ENCODE results near the gene ADRM1. TPM values are rescaled to one million over a fixed set of nuclear protein-coding genes. Genes with fewer than 3 reads are reported as not detected.

The ADRM1 gene
- total RNA-seq, 2 donors from 2014 or later = 67.3 to 132 TPM

- H3K9me3 Mint-ChIP-seq = no peaks in the 10 kb centered on the region
- no peak for ATAC-seq (replicated peaks)
- H3K4me3 Mint-ChIP-seq = no peak overlapping the region
- H3K27ac Mint-ChIP-seq = no peak overlapping the region
- H3K36me3 Mint-ChIP-seq (ENCODE audit: low read depth) = peaks cover 49% of the 10 kb centered on the region
- no peaks in the 10 kb centered on the region for H3K27me3 Mint-ChIP-seq
- H3K4me1 Mint-ChIP-seq = peaks cover 4% of the 10 kb centered on the region
These were observed 6.6 kb downstream of the ADRM1 start for GRCh38 chr20:62309198-62309944.

- Mint-ChIP-seq H3K4me3 (no peak overlapping the region), H3K9me3 (no peaks in the 10 kb centered on the region), H3K4me1 (peaks cover 4% of the 10 kb centered on the region), H3K27ac (no peak overlapping the region), H3K36me3 (ENCODE audit: low read depth) (peaks cover 41% of the 10 kb centered on the region), H3K27me3 (no peaks in the 10 kb centered on the region)
- no peak for ATAC-seq (replicated peaks)
These were observed 7.4 kb downstream of the ADRM1 start for GRCh38 chr20:62309947-62310756.

GRCh38 chr20:62310757-62311121, 7.9 kb downstream of the ADRM1 start:
- no peak overlapping the region for H3K27ac Mint-ChIP-seq
- H3K9me3 Mint-ChIP-seq = no peaks in the 10 kb centered on the region
- peaks cover 35% of the 10 kb centered on the region for H3K36me3 Mint-ChIP-seq (ENCODE audit: low read depth)
- H3K27me3 Mint-ChIP-seq = no peaks in the 10 kb centered on the region
- ATAC-seq (replicated peaks) = no peak
- H3K4me1 Mint-ChIP-seq = no peaks in the 10 kb centered on the region
- no peak overlapping the region for H3K4me3 Mint-ChIP-seq

GRCh38 chr20:62311150-62311549, 8.4 kb downstream of the ADRM1 start:
- no peak overlapping the region for H3K4me3 Mint-ChIP-seq
- H3K27ac Mint-ChIP-seq = no peak overlapping the region
- ATAC-seq (replicated peaks) = no peak

GRCh38 chr20:62311832-62312661, 9.2 kb downstream of the ADRM1 start:
- Mint-ChIP-seq H3K4me1 (no peaks in the 10 kb centered on the region), H3K36me3 (ENCODE audit: low read depth) (peaks cover 22% of the 10 kb centered on the region), H3K9me3 (no peaks in the 10 kb centered on the region), H3K4me3 (no peak overlapping the region), H3K27me3 (no peaks in the 10 kb centered on the region), H3K27ac (no peak overlapping the region)
- no peak for ATAC-seq (replicated peaks)

More at GRCh38 chr20:62311150-62311549, 8.4 kb downstream of the ADRM1 start:
- no peaks in the 10 kb centered on the region for H3K4me1 Mint-ChIP-seq
- peaks cover 31% of the 10 kb centered on the region for H3K36me3 Mint-ChIP-seq (ENCODE audit: low read depth)
- H3K9me3 Mint-ChIP-seq = no peaks in the 10 kb centered on the region
- H3K27me3 Mint-ChIP-seq = no peaks in the 10 kb centered on the region

GRCh38 chr20:62312662-62312977, 9.8 kb downstream of the ADRM1 start:
- H3K4me3 Mint-ChIP-seq = no peak overlapping the region
- no peaks in the 10 kb centered on the region for H3K27me3 Mint-ChIP-seq
- H3K36me3 Mint-ChIP-seq (ENCODE audit: low read depth) = peaks cover 16% of the 10 kb centered on the region
- H3K4me1 Mint-ChIP-seq = no peaks in the 10 kb centered on the region
- ATAC-seq (replicated peaks) = no peak
- no peaks in the 10 kb centered on the region for H3K9me3 Mint-ChIP-seq
- H3K27ac Mint-ChIP-seq = no peak overlapping the region

GRCh38 chr20:62313021-62313420, 10.2 kb downstream of the ADRM1 start:
- no peak overlapping the region for H3K27ac Mint-ChIP-seq
- no peaks in the 10 kb centered on the region for H3K27me3 Mint-ChIP-seq
- ATAC-seq (replicated peaks) = no peak
- H3K36me3 Mint-ChIP-seq (ENCODE audit: low read depth) = peaks cover 12% of the 10 kb centered on the region
- H3K4me1 Mint-ChIP-seq = no peaks in the 10 kb centered on the region
- no peak overlapping the region for H3K4me3 Mint-ChIP-seq
- H3K9me3 Mint-ChIP-seq = no peaks in the 10 kb centered on the region

GRCh38 chr20:62313460-62314338, 10.9 kb downstream of the ADRM1 start:
- Mint-ChIP-seq H3K27ac (no peak overlapping the region), H3K27me3 (no peaks in the 10 kb centered on the region), H3K36me3 (ENCODE audit: low read depth) (peaks cover 5% of the 10 kb centered on the region), H3K4me1 (no peaks in the 10 kb centered on the region), H3K4me3 (no peak overlapping the region), H3K9me3 (no peaks in the 10 kb centered on the region)
- ATAC-seq (replicated peaks) = no peak

GRCh38 chr20:62314339-62314638, 11.5 kb downstream of the ADRM1 start:
- Mint-ChIP-seq H3K9me3 (no peaks in the 10 kb centered on the region), H3K36me3 (ENCODE audit: low read depth) (no peaks in the 10 kb centered on the region), H3K4me1 (no peaks in the 10 kb centered on the region), H3K27ac (no peak overlapping the region), H3K4me3 (no peak overlapping the region), H3K27me3 (no peaks in the 10 kb centered on the region)
- ATAC-seq (replicated peaks) = no peak

- ATAC-seq (replicated peaks) = no peak
- Mint-ChIP-seq H3K9me3 (no peaks in the 10 kb centered on the region), H3K27me3 (no peaks in the 10 kb centered on the region), H3K4me3 (no peak overlapping the region), H3K36me3 (ENCODE audit: low read depth) (no peaks in the 10 kb centered on the region), H3K4me1 (no peaks in the 10 kb centered on the region), H3K27ac (no peak overlapping the region)
These were observed 12.0 kb downstream of the ADRM1 start for GRCh38 chr20:62314711-62315302.

GRCh38 chr20:62315773-62316172, 13.0 kb downstream of the ADRM1 start:
- Mint-ChIP-seq H3K27me3 (no peaks in the 10 kb centered on the region), H3K4me3 (no peak overlapping the region), H3K9me3 (no peaks in the 10 kb centered on the region), H3K27ac (no peak overlapping the region), H3K36me3 (ENCODE audit: low read depth) (no peaks in the 10 kb centered on the region), H3K4me1 (no peaks in the 10 kb centered on the region)
- ATAC-seq (replicated peaks) = no peak

GRCh38 chr20:62316331-62317166, 13.8 kb downstream of the ADRM1 start:
- no peak for ATAC-seq (replicated peaks)
- no peaks in the 10 kb centered on the region for H3K4me1 Mint-ChIP-seq
- no peaks in the 10 kb centered on the region for H3K27me3 Mint-ChIP-seq
- H3K4me3 Mint-ChIP-seq = no peak overlapping the region
- H3K27ac Mint-ChIP-seq = no peak overlapping the region
- no peaks in the 10 kb centered on the region for H3K36me3 Mint-ChIP-seq (ENCODE audit: low read depth)
- no peaks in the 10 kb centered on the region for H3K9me3 Mint-ChIP-seq

- no peaks in the 10 kb centered on the region for H3K9me3 Mint-ChIP-seq
- H3K36me3 Mint-ChIP-seq (ENCODE audit: low read depth) = no peaks in the 10 kb centered on the region
- no peaks in the 10 kb centered on the region for H3K4me1 Mint-ChIP-seq
- ATAC-seq (replicated peaks) = no peak
- H3K27ac Mint-ChIP-seq = no peak overlapping the region
- H3K27me3 Mint-ChIP-seq = no peaks in the 10 kb centered on the region
- H3K4me3 Mint-ChIP-seq = no peak overlapping the region
These were observed 14.4 kb downstream of the ADRM1 start for GRCh38 chr20:62317167-62317655.

All from activated T-helper 17 cell treated with anti-CD3 and anti-CD28 coated beads, Interleukin-2, amount 50 U/mL, for 72 hours (primary cell).